HepG2 (cell line): ENCODE data around the gene FBLN7. TPM values are rescaled to one million over a fixed set of nuclear protein-coding genes. Genes with fewer than 3 reads are reported as not detected.

Experiments
- ATAC-seq: fragments of 200-7000 bp; cut with Tn5 transposase; 3 replicates; pipeline ENCODE4 v1.9.1; 2020; ENCODE audit warnings: mild to moderate bottlenecking, moderate library complexity
- BruUV-seq: library from RNA; stranded (reverse); fragments of 400-500 nt; replicated peaks from 2 replicates; lab custom pipeline; 2021; lab: Mats Ljungman, UMichigan
- CTCF ChIA-PET: fragments of 300-600 bp; formaldehyde crosslinking; extraction: SDS; loops from one replicate; lab custom pipeline; 2021; ENCODE audit warnings: low total read pairs, inconsistent platforms, low intra/inter-chr PET ratio; lab: Yijun Ruan, JAX
- POLR2A ChIA-PET: fragments of 350-600 bp; sonication (Branson Sonifier 250); formaldehyde crosslinking; loops from one replicate; lab custom pipeline; 2020; ENCODE audit warnings: antibody characterized with exemption, inconsistent platforms; lab: Yijun Ruan, JAX
- DNase-seq: peaks from one replicate; pipeline ENCODE4 v3.0.0-alpha.2; 2015; ENCODE audit warnings: low spot score
- FAIRE-seq: peaks from 3 replicates; lab custom pipeline; 2011; peaks lifted over from hg19 to GRCh38; lab: Jason Lieb, UNC
- H2AFZ ChIP-seq: one replicate; pipeline ENCODE4 v1.6.1; 2011; ENCODE audit warnings: low read length, inconsistent platforms
- H3K27ac ChIP-seq: fragments of 300-600 bp; 3 replicates; pipeline ENCODE4 v1.8.0; 2011; ENCODE audit warnings: mixed run types, mild to moderate bottlenecking, mixed read lengths, low read length, inconsistent platforms; ENCODE audit not compliant: insufficient read depth; ENCODE audit errors: extremely low read length
- H3K27me3 ChIP-seq, 2 experiments: fragments of 200-600 bp in 1 of 2; 2 replicates in 1 of 2; 3 replicates in 1 of 2; pipeline versions ENCODE4 v1.6.0 to v1.8.0; 2011; ENCODE audit warnings: low read length in 2 of 2, mild to moderate bottlenecking in 2 of 2, moderate library complexity in 2 of 2, inconsistent platforms in 1 of 2; ENCODE audit not compliant: insufficient read depth in 2 of 2, control insufficient read depth in 1 of 2
- H3K36me3 ChIP-seq, 2 experiments: fragments of 200-600 bp in 1 of 2; replicated peaks in 1 of 2; 2 replicates in 1 of 2; 3 replicates in 1 of 2; pipeline versions ENCODE4 v1.5.1 to v1.8.0; 2011; ENCODE audit warnings: low read length in 2 of 2, inconsistent platforms in 1 of 2; ENCODE audit not compliant: insufficient read depth in 2 of 2, control insufficient read depth in 1 of 2
- H3K4me1 ChIP-seq: 2 replicates; pipeline ENCODE4 v1.5.1; 2012; ENCODE audit warnings: low read length, inconsistent platforms; ENCODE audit not compliant: insufficient read depth
- H3K4me2 ChIP-seq: 2 replicates; pipeline ENCODE4 v1.6.0; 2011; ENCODE audit warnings: low read depth, low read length, inconsistent platforms
- H3K4me3 ChIP-seq, 3 experiments: fragments of 200-600 bp in 1 of 3; sonication (generic), shearing (Covaris generic) in 1 of 3; replicated peaks in 1 of 3; 2 replicates each; pipeline ENCODE4 v1.5.1; 2011 to 2016; ENCODE audit warnings: low read length in 3 of 3, inconsistent platforms in 2 of 3, low read depth in 2 of 3, mild to moderate bottlenecking in 2 of 3, control low read depth in 1 of 3, mixed read lengths in 1 of 3; ENCODE audit not compliant: insufficient read depth in 1 of 3
- H3K79me2 ChIP-seq: one replicate; pipeline ENCODE4 v1.6.1; 2011; ENCODE audit warnings: low read length, inconsistent platforms; ENCODE audit not compliant: insufficient read depth
- H3K9ac ChIP-seq: 2 replicates; pipeline ENCODE4 v1.6.0; 2011; ENCODE audit warnings: mild to moderate bottlenecking, low read depth, low read length, inconsistent platforms; ENCODE audit not compliant: insufficient read depth
- H3K9me3 ChIP-seq: 2 replicates; pipeline ENCODE4 v1.5.1; 2012; ENCODE audit warnings: mild to moderate bottlenecking, low read length
- H4K20me1 ChIP-seq: 2 replicates; pipeline ENCODE4 v1.6.0; 2011; ENCODE audit warnings: inconsistent platforms, mild to moderate bottlenecking, low read length, moderate library complexity; ENCODE audit not compliant: insufficient read depth
- BRCA1 ChIP-seq: sonication (generic); formaldehyde crosslinking; IDR thresholded peaks from 2 replicates; pipeline ENCODE4 v1.4.0; 2020; ENCODE audit warnings: missing genetic modification reagents
- DMAP1 ChIP-seq: IDR thresholded peaks from 2 replicates; pipeline ENCODE4 v1.6.1; 2016
- FOXJ3 ChIP-seq: sonication (generic); formaldehyde crosslinking; IDR thresholded peaks from 2 replicates; pipeline ENCODE4 v1.4.0; 2020; ENCODE audit warnings: missing genetic modification reagents, mild to moderate bottlenecking, borderline replicate concordance
- HES4 ChIP-seq: sonication (generic); formaldehyde crosslinking; IDR thresholded peaks from 2 replicates; pipeline ENCODE4 v1.9.0; 2021; ENCODE audit warnings: mild to moderate bottlenecking, missing genetic modification reagents, borderline replicate concordance
- IKZF4 ChIP-seq: sonication (generic); formaldehyde crosslinking; IDR thresholded peaks from 2 replicates; pipeline ENCODE4 v1.5.1; 2020; ENCODE audit warnings: borderline replicate concordance, mild to moderate bottlenecking, low read depth, missing genetic modification reagents; ENCODE audit errors: not compliant biosample characterization
- MTA3 ChIP-seq: sonication (generic); formaldehyde crosslinking; IDR thresholded peaks from 2 replicates; pipeline ENCODE4 v1.4.0; 2020; ENCODE audit warnings: missing genetic modification reagents
- PRDM4 ChIP-seq: sonication (generic); formaldehyde crosslinking; IDR thresholded peaks from 2 replicates; pipeline ENCODE4 v1.9.0; 2021; ENCODE audit warnings: missing genetic modification reagents, borderline replicate concordance
- RAD21 ChIP-seq: fragments of 450-650 bp; formaldehyde crosslinking; IDR thresholded peaks from 2 replicates; pipeline ENCODE4 v1.5.0; 2020; ENCODE audit warnings: mild to moderate bottlenecking
- RCOR2 ChIP-seq: IDR thresholded peaks from 2 replicates; pipeline ENCODE4 v1.6.1; 2016; ENCODE audit warnings: missing biosample characterization, missing genetic modification reagents
- SRSF1 ChIP-seq: fragments of 200-400 bp; formaldehyde crosslinking; optimal IDR thresholded peaks from 2 replicates; pipeline ENCODE3; 2017; ENCODE audit warnings: mild to moderate bottlenecking, low read depth, low read length, moderate library complexity
- TSC22D2 ChIP-seq: sonication (generic); formaldehyde crosslinking; IDR thresholded peaks from 2 replicates; pipeline ENCODE4 v1.5.1; 2020; ENCODE audit warnings: missing genetic modification reagents, mild to moderate bottlenecking, borderline replicate concordance
- ZBED4 ChIP-seq: sonication (generic); formaldehyde crosslinking; IDR thresholded peaks from 2 replicates; pipeline ENCODE4 v1.4.0; 2020; ENCODE audit warnings: missing genetic modification reagents, borderline replicate concordance
- ZBTB20 ChIP-seq: sonication (generic); formaldehyde crosslinking; IDR thresholded peaks from 2 replicates; pipeline ENCODE4 v1.8.1; 2023; ENCODE audit warnings: missing genetic modification reagents, low read depth, mild to moderate bottlenecking, borderline replicate concordance
- ZBTB42 ChIP-seq: sonication (generic); formaldehyde crosslinking; IDR thresholded peaks from 2 replicates; pipeline ENCODE4 v1.5.0; 2020; ENCODE audit warnings: mild to moderate bottlenecking, missing genetic modification reagents
- ZFP36L2 ChIP-seq: sonication (generic); formaldehyde crosslinking; IDR thresholded peaks from 2 replicates; pipeline ENCODE4 v1.4.0; 2020; ENCODE audit warnings: missing genetic modification reagents
- ZNF30 ChIP-seq: sonication (generic); formaldehyde crosslinking; IDR thresholded peaks from 2 replicates; pipeline ENCODE4 v1.5.0; 2020; ENCODE audit warnings: mild to moderate bottlenecking, missing genetic modification reagents
- ZUFSP ChIP-seq: sonication (generic); formaldehyde crosslinking; IDR thresholded peaks from 2 replicates; pipeline ENCODE4 v1.9.0; 2021; ENCODE audit warnings: missing genetic modification reagents, mild to moderate bottlenecking, borderline replicate concordance
- in situ Hi-C: cut with HindIII; loops from 2 replicates; pipeline ENCODE4 v1.10.0; 2017; ENCODE audit warnings: low pct_unique_long_range_greater_than_20kb; ENCODE audit not compliant: extremely low pct_ligation_motif_present
- intact Hi-C: fragments of 100-400 bp; cut with micrococcal nuclease; formaldehyde crosslinking; loops from one replicate; pipeline ENCODE4 v1.10.0; 2022; ENCODE audit not compliant: unreplicated experiment
- polyA plus RNA-seq, 8 experiments: library from polyadenylated mRNA; depleted of rRNA in 3 of 8; stranded (reverse) in 7 of 8; unstranded in 1 of 8; fragments of >200 nt; fragmentation: Illumina TruSeq in 4 of 8; extraction: Trizol in 4 of 8; gene quantifications; 2 replicates each; pipeline versions ENCODE4 v1.2.1 to v1.2.3, GENCODE V29; 2011 to 2016; ENCODE audit warnings: low read depth in 4 of 8, missing spikeins in 1 of 8, mixed read lengths in 1 of 8; ENCODE audit not compliant: insufficient read depth in 1 of 8
- total RNA-seq, 5 experiments: library from RNA; depleted of rRNA; stranded (reverse); fragments of >200 nt; fragmentation: Illumina TruSeq; extraction: Trizol; gene quantifications; 2 replicates each; pipeline ENCODE4 v1.2.3, GENCODE V29; 2016; ENCODE audit warnings: low read depth in 1 of 5

The FBLN7 gene
- total and polyA plus RNA-seq, 2 of the 13 experiments (the other 11 are each of a cell fraction or from before 2014, with no cell fraction given), result 1.4 to 2.3 TPM

- Histone ChIP-seq H3K36me3 (peaks cover 3 to 11% of the 10 kb centered on the region in 2 experiments; a peak in 3 of 5 replicates), H3K9ac (no peak overlapping the region), H3K4me3 (no peak overlapping the region), H4K20me1 (no peaks in the 10 kb centered on the region), H3K4me1 (no peaks in the 10 kb centered on the region), H3K79me2 (no peaks in the 10 kb centered on the region), H3K4me2 (no peak overlapping the region), H3K27ac (no peak overlapping the region), H3K9me3 (no peaks in the 10 kb centered on the region), H2AFZ (no peak overlapping the region), H3K27me3 (no peaks in the 10 kb centered on the region)
- CTCF ChIA-PET, result no interaction called here
- in situ Hi-C loops, result no loop called here
- no TSS peak for BruUV-seq
- intact Hi-C loops, result no loop called here
- ATAC-seq (no peak), FAIRE-seq (no peak), DNase-seq (no peak)
- POLR2A ChIA-PET, result no interaction called here
- TF ChIP-seq RAD21 (no peak), MTA3 (CRISPR knock-in tag) (no peak), HES4 (CRISPR knock-in tag) (no peak), IKZF4 (CRISPR knock-in tag) (no peak), ZBED4 (no peak), FOXJ3 (no peak), DMAP1 (no peak), SRSF1 (no peak), ZNF30 (CRISPR knock-in tag) (no peak), BRCA1 (no peak), ZUFSP (CRISPR knock-in tag) (no peak), ZFP36L2 (CRISPR knock-in tag) (no peak), RCOR2 (CRISPR knock-in tag) (no peak), ZBTB20 (CRISPR knock-in tag) (no peak), ZBTB42 (no peak), PRDM4 (CRISPR knock-in tag) (no peak), TSC22D2 (CRISPR knock-in tag) (no peak)
These were observed 91.2 kb downstream of the FBLN7 start for GRCh38 chr2:112229348-112229747.
